Thyroid gland (tissue), 4 donors: ENCODE results near the gene ASF1B. TPM values are rescaled to one million over a fixed set of nuclear protein-coding genes. Genes with fewer than 3 reads are reported as not detected.

Source experiments
- DNase-seq, 2 donors: peaks; one replicate each; pipeline ENCODE4 v3.0.0-alpha.2; 2019
- H3K27ac ChIP-seq, 3 donors: fragments of 200-600 bp; sonication (generic); 1 replicate in 2 of 3; 2 replicates in 1 of 3; pipeline ENCODE4 v1.5.1; 2016 to 2019; ENCODE audit warnings: mild to moderate bottlenecking in 1 of 3, moderate library complexity in 1 of 3
- H3K27me3 ChIP-seq: fragments of 200-600 bp; sonication (generic); one replicate; pipeline ENCODE4 v1.5.1; 2019
- H3K36me3 ChIP-seq, 2 donors: fragments of 200-600 bp; sonication (generic); one replicate each; pipeline ENCODE4 v1.5.1; 2016 to 2019
- H3K4me1 ChIP-seq, 2 donors: fragments of 200-600 bp; sonication (generic); one replicate each; pipeline ENCODE4 v1.5.1; 2017 to 2019
- H3K4me3 ChIP-seq, 3 donors: fragments of 200-600 bp; sonication (generic); replicated peaks in 1 of 3; 1 replicate in 2 of 3; 2 replicates in 1 of 3; pipeline ENCODE4 v1.5.1; 2016; ENCODE audit warnings: mild to moderate bottlenecking in 1 of 3
- H3K9me3 ChIP-seq: fragments of 200-600 bp; sonication (generic); one replicate; pipeline ENCODE4 v1.5.1; 2017
- POLR2A ChIP-seq, 2 donors: fragments of 450-650 bp; IDR thresholded peaks; one replicate each; pipeline ENCODE4 v1.6.1; 2017; ENCODE audit warnings: antibody characterized with exemption in 2 of 2, mild to moderate bottlenecking in 2 of 2, moderate library complexity in 1 of 2
- WGBS, 2 donors: methylation state at CpG; one replicate each; pipeline ENCODE4 v1.1.5; 2017; 5-methylcytosine and 5-hydroxymethylcytosine counted together
- intact Hi-C: fragments of 100-400 bp; cut with DNase I; formaldehyde crosslinking; loops from one replicate; pipeline ENCODE4 v1.15.1; 2023
- total RNA-seq, 4 donors: library from RNA; depleted of rRNA; stranded (reverse); fragments of >200 nt; gene quantifications; one replicate each; pipeline ENCODE4 v1.2.3, GENCODE V29; 2016
- TF ChIP-seq, protein P1 (sequence below), 6 experiments: fragments of 200-600 bp in 3 of 6; fragments of 450-650 bp in 3 of 6; sonication (generic) in 3 of 6; IDR thresholded peaks; one replicate each; pipeline ENCODE4 v1.5.1; 2016 to 2019; ENCODE audit warnings: antibody characterized with exemption in 6 of 6, mild to moderate bottlenecking in 2 of 6, inconsistent platforms in 1 of 6, moderate library complexity in 1 of 6

ASF1B gene
- total RNA-seq, 4 donors from 2014 or later: 0.54 to 2.6 (median 0.95) TPM

DNA sequence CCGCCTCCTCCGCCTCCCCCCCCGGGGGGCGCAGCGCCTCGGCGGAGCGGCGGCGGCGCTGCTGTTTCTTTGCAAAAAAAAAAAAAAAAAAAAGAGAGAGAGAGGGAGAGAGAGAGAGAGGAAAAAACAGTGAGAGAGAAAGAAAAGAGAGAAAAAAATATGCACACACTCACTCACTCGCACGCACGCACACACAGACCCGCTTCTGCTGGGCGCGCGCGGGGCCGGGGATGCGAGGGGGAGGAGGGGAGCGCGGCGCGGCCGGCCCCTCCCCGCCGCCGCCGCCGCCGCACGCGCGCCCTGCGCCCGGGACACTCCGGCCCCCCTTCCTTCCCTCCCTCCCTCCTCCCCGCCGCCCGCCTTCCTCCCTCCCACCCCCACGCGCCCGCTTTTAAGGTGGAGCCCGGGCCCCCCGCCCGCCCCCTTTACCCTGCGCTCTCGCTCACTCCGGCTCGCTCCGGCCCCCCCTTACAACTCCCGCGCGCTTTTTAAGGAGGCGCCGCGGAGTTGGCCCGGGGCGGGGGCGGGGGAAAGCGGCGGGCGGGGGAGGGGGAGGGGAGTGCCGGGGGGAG lies 45.8 kb downstream of the ASF1B start, which contains the start of gene SAMD1:
Gene SAMD1, minus strand, starts transcription at position 243 of the 572 bp plus-strand sequence.
- TF ChIP-seq, protein P1, sequence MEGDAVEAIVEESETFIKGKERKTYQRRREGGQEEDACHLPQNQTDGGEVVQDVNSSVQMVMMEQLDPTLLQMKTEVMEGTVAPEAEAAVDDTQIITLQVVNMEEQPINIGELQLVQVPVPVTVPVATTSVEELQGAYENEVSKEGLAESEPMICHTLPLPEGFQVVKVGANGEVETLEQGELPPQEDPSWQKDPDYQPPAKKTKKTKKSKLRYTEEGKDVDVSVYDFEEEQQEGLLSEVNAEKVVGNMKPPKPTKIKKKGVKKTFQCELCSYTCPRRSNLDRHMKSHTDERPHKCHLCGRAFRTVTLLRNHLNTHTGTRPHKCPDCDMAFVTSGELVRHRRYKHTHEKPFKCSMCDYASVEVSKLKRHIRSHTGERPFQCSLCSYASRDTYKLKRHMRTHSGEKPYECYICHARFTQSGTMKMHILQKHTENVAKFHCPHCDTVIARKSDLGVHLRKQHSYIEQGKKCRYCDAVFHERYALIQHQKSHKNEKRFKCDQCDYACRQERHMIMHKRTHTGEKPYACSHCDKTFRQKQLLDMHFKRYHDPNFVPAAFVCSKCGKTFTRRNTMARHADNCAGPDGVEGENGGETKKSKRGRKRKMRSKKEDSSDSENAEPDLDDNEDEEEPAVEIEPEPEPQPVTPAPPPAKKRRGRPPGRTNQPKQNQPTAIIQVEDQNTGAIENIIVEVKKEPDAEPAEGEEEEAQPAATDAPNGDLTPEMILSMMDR (IDR thresholded peaks at IDR 0.05): no peak
- no peak for TF ChIP-seq POLR2A (IDR thresholded peaks at IDR 0.05)
- Histone ChIP-seq H3K27ac (peak within 1 kb of the TSS; percentile 48 to 97 (median 90)), H3K4me1 (peaks cover 0 to 28% of the 10 kb centered on the region in 2 donors), H3K9me3 (no peaks in the 10 kb centered on the region), H3K36me3 (no peaks in the 10 kb centered on the region), H3K4me3 (peak within 1 kb of the TSS; percentile 45 to 93 (median 65)), H3K27me3 (no peaks in the 10 kb centered on the region)
- intact Hi-C loops: no loop called here
- DNase-seq: peak; percentile 93 to 95
- 1 to 2% methylated on average over 28 of the region's 65 CpGs for WGBS, 2 donors

DNA sequence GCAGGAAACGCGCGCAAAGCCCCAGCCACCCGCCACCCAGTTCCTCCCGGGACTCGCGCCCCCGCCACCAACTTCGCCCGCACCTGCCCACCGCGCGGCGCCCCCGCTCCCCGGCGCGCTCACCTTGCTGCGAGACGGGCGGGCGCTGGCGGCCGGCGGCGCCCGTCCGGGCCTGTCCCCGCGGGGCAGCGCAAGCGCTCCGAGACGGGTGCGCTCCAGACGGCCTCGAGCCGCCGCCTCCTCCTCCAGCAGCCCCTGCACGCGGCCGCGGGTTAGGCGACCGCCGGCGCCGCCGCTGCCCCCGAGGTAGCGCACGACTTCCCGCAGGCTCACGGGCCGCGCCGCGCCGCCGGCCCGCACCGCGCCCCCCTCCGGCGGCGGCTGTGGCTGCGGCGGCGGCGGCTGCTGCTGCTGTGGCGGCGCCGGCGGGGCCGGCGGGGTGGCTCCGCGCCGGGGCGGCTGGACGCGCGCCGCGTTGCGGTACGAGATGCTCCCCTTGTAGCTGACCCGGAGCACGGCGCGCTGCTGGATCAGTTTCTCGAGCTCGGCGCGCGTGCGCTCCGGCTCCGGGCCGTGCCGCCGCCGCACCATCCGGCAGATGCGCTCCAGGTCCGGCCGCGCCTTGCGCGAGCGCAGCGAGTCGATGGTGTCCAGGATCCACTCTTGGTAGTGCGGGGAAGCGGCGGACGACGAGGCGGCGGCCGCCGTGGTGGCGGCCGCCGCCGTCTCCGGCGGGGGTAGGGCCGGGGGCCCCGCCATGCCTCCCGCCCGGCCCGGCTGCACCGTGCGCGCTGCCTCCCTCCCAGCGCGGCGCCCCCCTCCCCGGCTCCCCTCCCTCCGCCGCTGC lies 46.5 kb downstream of the ASF1B start:
- Histone ChIP-seq H3K27me3 (no peaks in the 10 kb centered on the region), H3K4me3 (peak overlapping the region in 1 of 3 donors; percentile 93), H3K36me3 (no peaks in the 10 kb centered on the region), H3K4me1 (peaks cover 0 to 28% of the 10 kb centered on the region in 2 donors), H3K9me3 (no peaks in the 10 kb centered on the region), H3K27ac (peak overlapping the region in 1 of 3 donors; percentile 71)
- intact Hi-C loops: loop anchor here (5.0 kb wide), 1 partner anchor 32 kb away; no protein-coding TSS in a partner anchor
- TF ChIP-seq POLR2A (IDR thresholded peaks at IDR 0.05): no peak
- TF ChIP-seq, protein P1 (IDR thresholded peaks at IDR 0.05): peak in 2 of 6 experiments; percentile 26 to 27
- DNase-seq: peak; percentile 43 to 45
- WGBS, 2 donors: 0 to 4% methylated on average over 10 to 23 of the region's 142 CpGs

DNA sequence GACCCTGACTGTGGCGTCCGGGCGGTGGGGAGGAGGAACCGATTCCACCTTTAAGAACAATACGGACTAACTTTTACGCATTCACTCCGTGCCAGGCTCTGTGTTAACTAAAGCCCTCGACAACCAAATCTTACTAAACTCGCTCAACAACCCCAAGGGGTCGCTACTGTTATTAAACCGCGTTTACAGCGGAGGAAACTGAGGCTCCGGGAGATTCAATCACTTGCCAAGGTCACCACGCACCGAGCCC lies 47.1 kb downstream of the ASF1B start:
- 37% methylated on average over 16 of the region's 16 CpGs for WGBS, 2 donors
- no peaks in the 10 kb centered on the region for H3K36me3 ChIP-seq
- no peaks in the 10 kb centered on the region for H3K27me3 ChIP-seq
- TF ChIP-seq POLR2A (IDR thresholded peaks at IDR 0.05): no peak
- TF ChIP-seq, protein P1 (IDR thresholded peaks at IDR 0.05): no peak
- no peak overlapping the region for H3K27ac ChIP-seq
- no peak for DNase-seq
- H3K4me1 ChIP-seq: peaks cover 0 to 28% of the 10 kb centered on the region in 2 donors
- H3K4me3 ChIP-seq: peak overlapping the region in 1 of 3 donors; percentile 23
- H3K9me3 ChIP-seq: no peaks in the 10 kb centered on the region
- intact Hi-C loops: loop anchor here (5.0 kb wide), 1 partner anchor 33 kb away; no protein-coding TSS in a partner anchor

DNA sequence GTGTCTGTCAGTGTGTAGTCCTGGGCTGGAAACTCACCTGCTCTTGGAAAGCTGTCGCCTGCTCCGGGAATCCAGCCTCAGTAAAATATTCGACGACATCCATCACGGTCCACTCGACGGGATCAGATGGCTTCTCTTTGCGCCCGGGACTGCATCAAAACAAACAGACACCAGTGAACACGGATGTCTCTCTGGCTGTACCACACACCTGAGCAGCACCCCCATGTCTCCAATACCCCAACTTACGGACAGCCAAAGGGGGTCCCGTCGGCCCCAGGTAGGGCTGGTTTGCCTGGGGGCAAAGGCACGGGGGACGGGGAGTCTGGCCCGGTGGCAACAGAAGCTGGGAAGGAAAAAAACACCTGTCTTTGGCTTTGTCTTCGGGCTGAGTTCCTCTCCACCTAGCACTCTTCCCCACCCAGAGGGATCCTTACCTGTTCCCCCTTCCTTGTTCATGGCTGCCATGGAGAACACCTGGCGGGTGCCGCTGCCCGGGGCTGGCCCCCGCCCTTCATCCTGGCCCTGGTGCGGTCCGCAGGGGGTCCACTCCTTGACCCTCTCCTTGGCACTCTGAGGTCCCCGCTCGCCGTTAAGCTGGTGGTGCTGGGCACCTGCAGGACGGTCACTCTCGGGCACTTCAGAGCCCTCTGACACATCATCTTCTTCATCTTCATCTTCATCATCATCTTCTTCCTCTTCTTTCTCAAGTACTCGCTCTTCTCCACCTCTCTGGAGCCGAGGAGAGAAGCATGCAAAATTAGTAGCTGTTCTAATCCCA lies 47.6 kb downstream of the ASF1B start:
- Histone ChIP-seq H3K9me3 (no peaks in the 10 kb centered on the region), H3K27ac (no peak overlapping the region), H3K36me3 (no peaks in the 10 kb centered on the region), H3K4me1 (peaks cover 0 to 28% of the 10 kb centered on the region in 2 donors), H3K4me3 (peak overlapping the region in 1 of 3 donors; percentile 23), H3K27me3 (no peaks in the 10 kb centered on the region)
- WGBS, 2 donors: 87 to 93% methylated on average over 30 of the region's 30 CpGs
- DNase-seq: no peak
- TF ChIP-seq, protein P1 (IDR thresholded peaks at IDR 0.05): no peak
- TF ChIP-seq POLR2A (IDR thresholded peaks at IDR 0.05): no peak
- intact Hi-C loops: loop anchor here (5.0 kb wide), 1 partner anchor 33 kb away; no protein-coding TSS in a partner anchor
